B cell (primary cell): ENCODE measurements around the gene TBXA2R. TPM values are rescaled to one million over a fixed set of nuclear protein-coding genes. Genes with fewer than 3 reads are reported as not detected.

Source experiments
- ATAC-seq: fragments of 200-7000 bp; cut with Tn5 transposase; one replicate; pipeline ENCODE4 v1.10.0; 2021; ENCODE audit warnings: low read depth, mild to moderate bottlenecking, moderate number of reproducible peaks, moderate library complexity
- CTCF ChIA-PET: fragments of 350-600 bp; sonication (Branson Sonifier 250); formaldehyde crosslinking; loops from one replicate; lab custom pipeline; 2021; ENCODE audit warnings: antibody characterized with exemption, inconsistent platforms; lab: Charles Lee
- POLR2A ChIA-PET: fragments of 350-600 bp; sonication (Branson Sonifier 250); formaldehyde crosslinking; loops from one replicate; lab custom pipeline; 2021; ENCODE audit warnings: antibody characterized with exemption; lab: Charles Lee
- DNase-seq: peaks from one replicate; pipeline ENCODE4 v3.0.0; 2013
- H2AFZ ChIP-seq: 2 replicates; pipeline ENCODE4 v1.6.1; 2012; ENCODE audit warnings: mild to moderate bottlenecking, low read depth, low read length; ENCODE audit not compliant: insufficient read depth, poor library complexity, severe bottlenecking
- H3K27ac ChIP-seq, 2 donors: 1 replicate in 1 of 2; 2 replicates in 1 of 2; pipeline ENCODE4 v1.5.1; 2012 to 2013; ENCODE audit warnings: low read length in 2 of 2, mild to moderate bottlenecking in 2 of 2, moderate library complexity in 1 of 2
- H3K27me3 ChIP-seq, 4 experiments: fragments of 200-600 bp in 1 of 4; sonication (generic) in 1 of 4; replicated peaks in 1 of 4; 1 replicate in 2 of 4; 2 replicates in 2 of 4; pipeline versions ENCODE4 v1.6.1 to v1.7.0; 2013 to 2016; ENCODE audit warnings: low read length in 3 of 4, mild to moderate bottlenecking in 2 of 4, mixed read lengths in 1 of 4, moderate library complexity in 1 of 4; ENCODE audit not compliant: insufficient read depth in 4 of 4, control insufficient read depth in 3 of 4; ENCODE audit errors: control extremely low read depth in 1 of 4
- H3K36me3 ChIP-seq, 2 experiments: replicated peaks in 1 of 2; 1 replicate in 1 of 2; 2 replicates in 1 of 2; pipeline versions ENCODE4 v1.6.1 to v1.7.1; 2013; ENCODE audit warnings: low read length in 1 of 2; ENCODE audit not compliant: insufficient read depth in 2 of 2, control insufficient read depth in 1 of 2; ENCODE audit errors: control extremely low read depth in 1 of 2, extremely low read depth in 1 of 2
- H3K4me1 ChIP-seq, 2 donors: fragments of 200-600 bp in 1 of 2; sonication (generic) in 1 of 2; 1 replicate in 1 of 2; 2 replicates in 1 of 2; pipeline versions ENCODE4 v1.5.1 to v1.6.1; 2013 to 2017; ENCODE audit warnings: low read length in 2 of 2; ENCODE audit not compliant: control insufficient read depth in 2 of 2, insufficient read depth in 2 of 2
- H3K4me2 ChIP-seq: replicated peaks from 2 replicates; pipeline ENCODE3; 2012; ENCODE audit warnings: mild to moderate bottlenecking, low read depth, low read length; ENCODE audit not compliant: poor library complexity, severe bottlenecking
- H3K4me3 ChIP-seq, 5 experiments: fragments of 200-600 bp in 1 of 5; sonication (generic) in 1 of 5; 1 replicate in 3 of 5; 2 replicates in 2 of 5; pipeline versions ENCODE4 v1.5.1 to v1.7.0; 2011 to 2016; ENCODE audit warnings: low read length in 4 of 5, mild to moderate bottlenecking in 4 of 5, low read depth in 2 of 5, control low read depth in 1 of 5, moderate library complexity in 1 of 5; ENCODE audit not compliant: insufficient read depth in 1 of 5; ENCODE audit errors: control extremely low read depth in 1 of 5, extremely low read depth in 1 of 5
- H3K79me2 ChIP-seq: fragments of 200-600 bp; sonication (generic); one replicate; pipeline ENCODE4 v1.6.0; 2016; ENCODE audit warnings: low read length; ENCODE audit not compliant: control insufficient read depth, insufficient read depth
- H3K9ac ChIP-seq: fragments of 200-600 bp; sonication (generic); 2 replicates; pipeline ENCODE4 v1.6.1; 2017; ENCODE audit warnings: mild to moderate bottlenecking, low read length, moderate library complexity
- H3K9me3 ChIP-seq, 3 donors: one replicate each; pipeline versions ENCODE4 v1.6.1 to v1.7.1; 2013; ENCODE audit warnings: low read length in 2 of 3; ENCODE audit not compliant: control insufficient read depth in 2 of 3, insufficient read depth in 1 of 3; ENCODE audit errors: control extremely low read depth in 1 of 3
- H4K20me1 ChIP-seq: 2 replicates; pipeline ENCODE4 v1.6.0; 2012; ENCODE audit warnings: mild to moderate bottlenecking, low read length; ENCODE audit not compliant: insufficient read depth, control insufficient read depth, poor library complexity, severe bottlenecking
- H3K27ac Mint-ChIP-seq: one replicate; pipeline ENCODE4 v1.8.0; 2021; ENCODE audit warnings: mixed read lengths
- H3K27me3 Mint-ChIP-seq: one replicate; pipeline ENCODE4 v1.8.0; 2021; ENCODE audit warnings: mixed read lengths
- H3K4me1 Mint-ChIP-seq: one replicate; pipeline ENCODE4 v1.8.0; 2021; ENCODE audit warnings: mixed read lengths
- H3K4me3 Mint-ChIP-seq: one replicate; pipeline ENCODE4 v1.8.0; 2021; ENCODE audit warnings: mixed read lengths
- H3K9me3 Mint-ChIP-seq: one replicate; pipeline ENCODE4 v1.8.0; 2022; ENCODE audit warnings: mixed read lengths; ENCODE audit not compliant: insufficient read depth
- EZH2 ChIP-seq: IDR thresholded peaks from 2 replicates; pipeline ENCODE4 v1.6.1; 2012; ENCODE audit warnings: borderline replicate concordance, low read depth, mild to moderate bottlenecking, moderate library complexity, low read length; ENCODE audit not compliant: insufficient read depth, poor library complexity, severe bottlenecking
- WGBS: methylation state at CpG from one replicate; pipeline ENCODE4 v1.1.5; 2013; ENCODE audit warnings: missing lambda C conversion rate; ENCODE audit not compliant: insufficient coverage; 5-methylcytosine and 5-hydroxymethylcytosine counted together
- intact Hi-C: fragments of 100-400 bp; cut with micrococcal nuclease; formaldehyde crosslinking; loops from one replicate; pipeline ENCODE4 v1.10.0; 2022
- polyA plus RNA-seq: library from polyadenylated mRNA; depleted of rRNA; stranded (reverse); fragments of >200 nt; gene quantifications from 2 replicates; pipeline ENCODE4 v1.2.3, GENCODE V29; 2012
- total RNA-seq, 2 donors: library from RNA; stranded (reverse); fragments of 120-200 nt in 1 of 2; gene quantifications; 1 replicate in 1 of 2; 2 replicates in 1 of 2; pipeline versions ENCODE4 v1.2.3 to v1.2.4, GENCODE V29; 2013 to 2022
- TF ChIP-seq, protein P1 (sequence below): fragments of 200-600 bp; IDR thresholded peaks from one replicate; pipeline ENCODE4 v1.8.0; 2022; ENCODE audit warnings: antibody characterized with exemption, mild to moderate bottlenecking

The TBXA2R gene
- total and polyA plus RNA-seq, 2 donors (not counting 1 experiment from before 2014, with no cell fraction given), result 3.9 to 7.9 TPM

DNA sequence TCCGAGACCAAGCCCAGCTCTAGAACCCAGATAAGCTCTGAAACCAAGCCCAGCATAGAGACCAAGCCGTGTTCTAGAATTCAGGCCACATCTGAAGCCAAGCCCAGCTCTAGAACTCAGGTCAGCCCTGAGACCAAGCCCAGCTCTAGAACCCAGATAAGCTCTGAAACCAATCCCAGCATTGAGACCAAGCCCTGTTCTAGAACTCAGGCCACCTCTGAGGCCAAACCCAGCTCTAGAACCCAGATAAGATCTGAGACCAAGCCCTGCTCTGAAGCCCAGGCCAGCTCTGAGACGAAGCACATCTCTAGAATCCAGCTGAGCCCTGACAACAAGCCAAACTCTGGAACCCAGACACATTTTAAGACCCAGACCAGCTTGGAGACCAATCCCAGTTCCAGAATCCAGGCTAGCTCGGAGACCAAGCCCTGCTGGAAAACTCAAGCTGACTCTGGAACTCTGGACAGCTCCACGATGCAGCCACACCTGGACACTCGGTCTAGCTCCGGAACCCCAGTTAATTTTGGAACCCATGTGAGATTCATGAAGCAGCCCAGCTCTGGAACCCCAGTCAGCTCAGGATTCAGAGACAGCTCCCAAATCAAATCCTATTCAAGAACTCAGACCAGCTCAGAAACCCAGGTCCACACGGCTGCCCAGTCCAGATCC is 15.6 kb downstream of the TBXA2R start:
- Histone ChIP-seq H3K4me1 (peaks cover 0 to 3% of the 10 kb centered on the region in 2 donors), H3K4me2 (no peak overlapping the region), H3K79me2 (no peaks in the 10 kb centered on the region), H3K27me3 (peaks cover 0 to 3% (median under 1%) of the 10 kb centered on the region in 4 experiments), H2AFZ (no peak overlapping the region), H3K36me3 (no peaks in the 10 kb centered on the region), H3K9me3 (peaks cover 0 to 19% (median 0%) of the 10 kb centered on the region in 3 donors), H4K20me1 (no peaks in the 10 kb centered on the region), H3K9ac (no peak overlapping the region), H3K27ac (no peak overlapping the region), H3K4me3 (no peak overlapping the region)
- POLR2A ChIA-PET, result interaction anchor here (0.5 kb wide), 2 partner anchors 10 to 39 kb away, joined by 3 read pairs; no protein-coding TSS in a partner anchor
- Mint-ChIP-seq H3K9me3 (no peaks in the 10 kb centered on the region), H3K27ac (no peak overlapping the region), H3K4me3 (no peak overlapping the region), H3K4me1 (no peaks in the 10 kb centered on the region), H3K27me3 (no peaks in the 10 kb centered on the region)
- ATAC-seq (no peak), DNase-seq (no peak)
- CTCF ChIA-PET, result interaction anchor here (0.6 to 2.6 kb wide), 8 partner anchors 9 to 641 kb away, joined by 3 to 9 read pairs (median 4); no protein-coding TSS in a partner anchor
- TF ChIP-seq, protein P1, sequence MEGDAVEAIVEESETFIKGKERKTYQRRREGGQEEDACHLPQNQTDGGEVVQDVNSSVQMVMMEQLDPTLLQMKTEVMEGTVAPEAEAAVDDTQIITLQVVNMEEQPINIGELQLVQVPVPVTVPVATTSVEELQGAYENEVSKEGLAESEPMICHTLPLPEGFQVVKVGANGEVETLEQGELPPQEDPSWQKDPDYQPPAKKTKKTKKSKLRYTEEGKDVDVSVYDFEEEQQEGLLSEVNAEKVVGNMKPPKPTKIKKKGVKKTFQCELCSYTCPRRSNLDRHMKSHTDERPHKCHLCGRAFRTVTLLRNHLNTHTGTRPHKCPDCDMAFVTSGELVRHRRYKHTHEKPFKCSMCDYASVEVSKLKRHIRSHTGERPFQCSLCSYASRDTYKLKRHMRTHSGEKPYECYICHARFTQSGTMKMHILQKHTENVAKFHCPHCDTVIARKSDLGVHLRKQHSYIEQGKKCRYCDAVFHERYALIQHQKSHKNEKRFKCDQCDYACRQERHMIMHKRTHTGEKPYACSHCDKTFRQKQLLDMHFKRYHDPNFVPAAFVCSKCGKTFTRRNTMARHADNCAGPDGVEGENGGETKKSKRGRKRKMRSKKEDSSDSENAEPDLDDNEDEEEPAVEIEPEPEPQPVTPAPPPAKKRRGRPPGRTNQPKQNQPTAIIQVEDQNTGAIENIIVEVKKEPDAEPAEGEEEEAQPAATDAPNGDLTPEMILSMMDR, result no peak
- TF ChIP-seq EZH2, result no peak
- WGBS, result 93% methylated on average over 8 of the region's 8 CpGs
- intact Hi-C loops, result no loop called here

DNA sequence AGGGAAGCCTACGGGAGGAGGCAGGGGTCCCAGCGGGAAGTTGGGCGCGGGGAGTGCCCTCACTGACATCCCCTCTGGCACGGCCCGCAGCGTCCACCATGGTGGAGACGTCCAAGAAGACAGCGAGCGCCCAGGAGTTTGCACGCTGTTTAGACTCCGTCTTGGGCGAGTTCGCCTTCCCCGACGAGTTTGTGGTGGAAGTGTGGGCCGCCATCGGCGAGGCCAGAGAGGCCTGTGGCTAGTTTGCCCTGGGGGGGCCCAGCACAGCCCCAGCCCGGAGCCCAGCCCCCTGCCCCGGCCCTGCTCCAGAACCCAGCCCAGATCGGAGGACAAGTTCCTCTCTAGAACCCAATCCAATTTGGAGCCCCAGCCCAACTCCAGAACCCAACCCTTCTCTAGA is 16.7 kb downstream of the TBXA2R start:
- intact Hi-C loops, result loop anchor here (5.0 kb wide), 1 partner anchor 117 kb away; the partner anchor contains the start of gene TJP3
- Histone ChIP-seq H3K79me2 (no peaks in the 10 kb centered on the region), H3K4me3 (no peak overlapping the region), H3K4me2 (no peak overlapping the region), H3K4me1 (peaks cover 8 to 12% of the 10 kb centered on the region in 2 donors), H3K36me3 (no peaks in the 10 kb centered on the region), H3K27me3 (peaks cover 0 to 11% (median 6%) of the 10 kb centered on the region in 4 experiments), H3K27ac (no peak overlapping the region), H3K9ac (no peak overlapping the region), H4K20me1 (no peaks in the 10 kb centered on the region), H3K9me3 (peaks cover 0 to 23% (median 0%) of the 10 kb centered on the region in 3 donors), H2AFZ (no peak overlapping the region)
- over 99% methylated on average over 22 of the region's 22 CpGs for WGBS
- TF ChIP-seq, protein P1, result no peak
- TF ChIP-seq EZH2, result no peak
- ATAC-seq (no peak), DNase-seq (no peak)
- H3K4me3 Mint-ChIP-seq, result no peak overlapping the region
- no peaks in the 10 kb centered on the region for H3K27me3 Mint-ChIP-seq
- H3K27ac Mint-ChIP-seq, result no peak overlapping the region
- H3K9me3 Mint-ChIP-seq, result no peaks in the 10 kb centered on the region
- POLR2A ChIA-PET, result interaction anchor here (0.6 kb wide), 1 partner anchor 1919 kb away, joined by 3 read pairs; no protein-coding TSS in a partner anchor
- H3K4me1 Mint-ChIP-seq, result no peaks in the 10 kb centered on the region
- CTCF ChIA-PET, result interaction anchor here (0.7 to 2.6 kb wide), 2 partner anchors 8 to 43 kb away, joined by 3 to 9 read pairs; no protein-coding TSS in a partner anchor
